GM21381 (cell line): Measurements from ENCODE around the gene CCNK.

ENCODE experiments used
- ATAC-seq: cut with Tn5 transposase; IDR thresholded peaks from one replicate; pipeline ENCODE4 v1.9.1; 2021; ENCODE audit warnings: mild to moderate bottlenecking, moderate library complexity; ENCODE audit not compliant: unreplicated experiment

CCNK gene

GRCh38 chr14:99480917-99481744 is at the start of gene CCNK:
Gene CCNK (plus strand): TSS chr14:99481409. CDS start chr14:99492678, 11,269 bp downstream.
- ATAC-seq: peak; percentile 82

- ATAC-seq: no peak
Measured at GRCh38 chr14:99431986-99432385, 49.2 kb upstream of the CCNK start.

DNA sequence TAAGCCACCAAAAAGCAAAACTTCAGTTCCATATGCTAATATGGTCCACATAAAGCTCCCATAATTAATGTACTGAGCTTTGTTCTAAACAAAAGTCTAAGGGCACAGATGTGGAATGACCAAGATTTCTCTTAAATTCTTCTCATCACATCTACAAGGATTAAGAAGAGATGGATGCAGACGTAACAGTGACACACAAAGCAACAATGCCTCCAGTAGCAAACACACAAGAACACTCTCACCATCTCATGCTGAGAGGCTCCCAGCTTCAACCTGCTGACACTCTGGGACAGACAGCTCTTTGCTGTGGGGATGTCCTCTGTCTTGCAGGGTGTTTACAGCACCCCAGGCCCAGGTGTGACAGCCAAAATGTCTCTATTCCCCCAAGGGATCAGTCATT is 48.7 kb upstream of the CCNK start:
- no peak for ATAC-seq

DNA sequence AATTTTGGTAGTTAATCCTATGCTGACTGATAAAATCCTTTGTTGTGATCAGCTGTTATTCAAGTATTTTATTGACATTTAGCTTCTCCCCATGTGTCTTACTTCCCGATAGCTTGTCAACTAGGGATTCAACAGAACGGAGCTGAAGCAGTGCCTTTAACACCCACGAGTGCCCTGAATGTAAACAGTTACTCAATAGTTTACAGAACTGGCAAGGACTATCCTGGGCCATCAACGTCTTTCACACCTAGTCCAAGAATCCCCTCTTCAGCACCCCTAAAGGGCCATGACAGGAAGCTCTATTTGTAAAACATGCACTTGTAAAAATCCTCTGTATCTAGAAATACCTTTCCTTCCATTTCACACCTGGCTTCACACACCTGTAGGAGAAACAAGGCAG is 45.9 kb upstream of the CCNK start:
- no peak for ATAC-seq

DNA sequence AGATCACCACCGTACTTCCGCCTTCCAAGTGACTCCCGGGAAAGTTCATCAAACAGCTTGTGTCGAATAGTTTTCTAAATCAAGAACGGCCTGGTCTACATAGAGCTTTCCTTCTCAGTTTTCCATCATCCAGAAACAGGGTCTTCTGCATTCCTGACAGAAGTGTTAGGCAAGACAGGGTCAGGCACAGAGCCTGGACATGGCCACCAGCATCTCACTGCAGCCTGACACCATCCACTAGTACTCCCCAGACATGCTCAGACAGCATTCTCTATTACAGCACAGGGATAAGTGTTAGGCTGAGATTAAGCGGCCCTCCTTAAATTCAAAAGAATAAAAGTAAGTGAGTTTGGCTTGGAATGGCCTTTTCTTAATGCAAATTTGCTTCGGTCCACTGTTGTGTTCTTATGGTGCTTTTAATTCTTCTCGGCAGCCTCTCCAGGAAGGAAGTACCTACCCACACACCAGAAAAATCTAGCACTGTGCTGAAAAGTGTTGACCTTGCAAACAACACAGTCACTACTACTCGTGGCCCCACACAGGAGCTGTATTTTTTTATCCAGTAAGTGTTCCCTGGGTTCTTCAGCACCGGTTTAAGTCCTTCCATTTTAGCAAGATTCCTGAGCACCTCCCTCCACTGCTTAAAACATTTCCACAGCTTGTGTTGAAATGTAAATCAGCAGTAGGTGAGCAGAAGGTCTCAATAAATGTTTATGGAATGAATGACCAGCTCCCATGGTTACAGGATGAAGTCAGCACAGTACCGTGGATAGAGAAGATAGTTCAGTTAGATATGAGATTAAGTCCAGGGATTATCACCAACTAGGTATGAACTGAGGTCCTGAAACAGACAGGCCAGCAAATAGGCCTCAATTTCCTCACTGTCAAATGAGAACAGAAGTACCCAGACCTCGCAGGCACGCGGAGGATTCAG is 44.7 kb upstream of the CCNK start:
- no peak for ATAC-seq

- no peak for ATAC-seq
Measured at GRCh38 chr14:99437706-99438105, 43.5 kb upstream of the CCNK start.

- ATAC-seq: no peak
Measured at GRCh38 chr14:99440278-99440677, 40.9 kb upstream of the CCNK start.

- no peak for ATAC-seq
Measured at GRCh38 chr14:99441157-99441870, 39.9 kb upstream of the CCNK start.

DNA sequence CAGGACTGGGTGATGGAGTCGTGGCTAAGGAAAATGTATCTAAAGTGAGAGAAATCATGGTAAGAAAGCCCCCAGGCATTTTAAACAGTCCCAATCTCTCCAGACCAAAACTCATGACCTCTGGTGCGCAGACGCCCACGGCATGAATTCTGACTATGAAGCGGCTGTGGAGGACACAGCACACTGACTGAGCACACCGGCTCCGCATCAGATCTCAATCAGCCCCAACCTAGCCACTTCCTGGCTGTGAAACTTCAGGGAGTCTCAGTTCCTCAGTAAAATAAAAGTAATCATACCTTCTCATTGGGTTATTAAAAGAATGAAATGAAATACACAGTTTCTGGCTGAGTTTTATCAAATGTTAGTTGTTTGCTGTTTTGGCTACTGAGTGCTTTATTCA is 39.3 kb upstream of the CCNK start:
- ATAC-seq: no peak

GRCh38 chr14:99445931-99446330 is 35.3 kb upstream of the CCNK start:
- no peak for ATAC-seq

GRCh38 chr14:99447739-99448138 is 33.5 kb upstream of the CCNK start:
- ATAC-seq: no peak

- ATAC-seq: no peak
Measured at GRCh38 chr14:99450266-99450665, 30.9 kb upstream of the CCNK start.

- ATAC-seq: no peak
Measured at GRCh38 chr14:99451234-99451633, 30.0 kb upstream of the CCNK start.

GRCh38 chr14:99452968-99453367 is 28.2 kb upstream of the CCNK start:
- no peak for ATAC-seq

DNA sequence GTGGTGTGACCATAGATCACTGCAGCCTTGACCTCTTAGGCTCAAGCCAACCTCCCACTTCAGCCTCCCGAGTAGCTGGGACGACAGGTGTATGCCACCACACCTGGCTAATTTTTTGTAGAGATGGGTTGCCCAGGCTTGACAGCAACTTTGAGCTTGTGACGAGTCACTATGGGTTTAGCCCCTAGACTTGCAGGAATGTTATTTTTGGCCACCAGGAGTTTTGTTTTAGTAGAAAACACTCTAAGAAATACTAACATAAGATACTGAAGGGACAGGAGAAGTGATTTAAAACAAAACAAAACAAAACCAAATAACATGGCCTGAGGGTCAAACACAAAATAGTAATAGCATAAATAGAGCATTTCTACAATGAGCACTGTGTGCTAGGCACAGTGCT is 27.0 kb upstream of the CCNK start:
- ATAC-seq: no peak

GRCh38 chr14:99459481-99460100 is 21.6 kb upstream of the CCNK start:
- no peak for ATAC-seq

DNA sequence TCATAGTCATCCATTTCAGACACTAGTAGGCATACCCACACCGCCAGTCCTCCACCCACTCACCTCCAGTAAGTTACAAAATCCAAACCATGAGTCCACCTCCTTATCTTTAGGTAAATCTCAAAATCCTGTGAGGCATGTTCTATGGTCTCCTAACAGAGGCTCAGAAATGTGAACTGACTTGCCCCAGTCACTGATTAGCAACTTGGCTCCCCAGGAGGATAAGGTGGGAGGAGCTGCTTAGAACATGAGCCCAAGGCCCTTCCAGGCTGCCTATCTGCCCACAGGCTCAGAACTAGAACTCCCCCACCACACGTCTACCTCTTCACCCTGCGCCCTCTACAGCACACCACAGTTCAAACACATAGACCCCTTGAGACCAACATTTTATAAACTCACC is 20.4 kb upstream of the CCNK start:
- ATAC-seq: no peak

- no peak for ATAC-seq
Measured at GRCh38 chr14:99461411-99462085, 19.7 kb upstream of the CCNK start.

DNA sequence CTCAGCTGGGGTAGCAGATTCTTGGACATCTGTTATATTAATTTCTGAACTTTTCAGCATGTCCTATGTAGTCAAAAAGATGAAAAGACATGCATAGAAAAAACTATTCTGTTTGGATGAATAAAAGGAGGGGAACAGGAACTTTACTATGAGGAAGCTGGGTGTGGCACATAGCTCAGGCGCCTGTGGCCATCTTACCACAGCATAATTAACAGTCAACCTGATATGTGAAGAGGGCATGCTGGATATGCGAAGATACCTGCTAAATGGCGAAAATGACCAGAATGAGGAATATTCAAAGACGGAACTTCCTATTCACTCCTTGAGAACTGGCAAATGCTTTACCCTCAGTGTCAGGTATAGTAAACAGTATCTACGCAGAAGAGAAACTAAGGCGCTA is 19.0 kb upstream of the CCNK start:
- ATAC-seq: no peak

DNA sequence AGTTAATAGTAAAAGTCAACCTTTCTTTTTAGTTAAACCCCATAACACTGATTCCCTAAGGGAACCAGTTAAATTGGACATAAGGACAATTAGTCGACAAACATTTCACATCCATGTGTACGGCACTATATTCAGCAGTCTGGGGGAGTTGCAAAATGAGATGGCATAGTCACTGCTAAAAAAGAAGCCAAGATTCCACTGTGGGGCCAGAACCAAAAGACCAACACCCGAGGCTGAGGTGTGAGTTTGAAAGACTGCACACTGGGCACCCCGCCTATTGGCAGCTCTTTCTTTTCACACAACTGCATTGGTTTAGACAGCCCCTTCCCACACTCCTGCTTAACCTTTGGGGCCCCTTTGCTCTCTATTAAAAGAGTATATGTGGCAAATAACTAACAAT is 17.2 kb upstream of the CCNK start:
- ATAC-seq: no peak
